Esophagus muscularis mucosa (tissue), 4 donors: ENCODE data around the gene WDR59. TPM values are rescaled to one million over a fixed set of nuclear protein-coding genes. Genes with fewer than 3 reads are reported as not detected.
A peak's percentile ranks its signal among the peaks of the same experiment; 100 is the strongest.

Experiments used
- DNase-seq: peaks from one replicate; pipeline ENCODE4 v3.0.0-alpha.2; 2017; ENCODE audit errors: extremely low spot score
- H3K27ac ChIP-seq, 4 donors: fragments of 200-600 bp; sonication (generic); replicated peaks in 1 of 4; 1 replicate in 3 of 4; 2 replicates in 1 of 4; pipeline ENCODE4 v1.5.1; 2016 to 2019; ENCODE audit warnings: mild to moderate bottlenecking in 1 of 4
- H3K27me3 ChIP-seq, 4 donors: fragments of 200-600 bp; sonication (generic); one replicate each; pipeline versions ENCODE4 v1.5.1 to v1.6.0; 2016 to 2019
- H3K36me3 ChIP-seq, 4 donors: fragments of 200-600 bp; sonication (generic); one replicate each; pipeline ENCODE4 v1.5.1; 2016 to 2019
- H3K4me1 ChIP-seq, 4 donors: fragments of 200-600 bp; sonication (generic); one replicate each; pipeline ENCODE4 v1.5.1; 2016 to 2019
- H3K4me3 ChIP-seq, 4 donors: fragments of 200-600 bp; sonication (generic); 1 replicate in 2 of 4; 2 replicates in 2 of 4; pipeline ENCODE4 v1.5.1; 2016 to 2019; ENCODE audit warnings: mild to moderate bottlenecking in 4 of 4, moderate library complexity in 1 of 4
- H3K9me3 ChIP-seq, 4 donors: fragments of 200-600 bp; sonication (generic); 1 replicate in 3 of 4; 2 replicates in 1 of 4; pipeline ENCODE4 v1.5.1; 2016 to 2019
- EP300 ChIP-seq: sonication (generic); formaldehyde crosslinking; IDR thresholded peaks from one replicate; pipeline ENCODE4 v1.6.1; 2017; ENCODE audit warnings: antibody characterized with exemption
- POLR2A ChIP-seq: fragments of 450-650 bp; IDR thresholded peaks from one replicate; pipeline ENCODE4 v1.6.1; 2017; ENCODE audit warnings: antibody characterized with exemption, moderate library complexity, mild to moderate bottlenecking, low read depth
- POLR2AphosphoS5 ChIP-seq, 2 donors: sonication (generic); formaldehyde crosslinking; IDR thresholded peaks; one replicate each; pipeline ENCODE4 v1.6.1; 2017; ENCODE audit warnings: antibody characterized with exemption in 2 of 2
- WGBS: methylation state at CpG from one replicate; pipeline ENCODE4 v1.1.5; 2018; 5-methylcytosine and 5-hydroxymethylcytosine counted together
- intact Hi-C: fragments of 100-400 bp; cut with DNase I; formaldehyde crosslinking; loops from one replicate; pipeline ENCODE4 v1.15.1; 2023
- total RNA-seq, 4 donors: library from RNA; depleted of rRNA; stranded (reverse); fragments of >200 nt; gene quantifications; one replicate each; pipeline versions ENCODE4 v1.1.0 to v1.2.1, GENCODE V29; 2016
- TF ChIP-seq, protein P1 (sequence below), 3 experiments: fragments of 200-600 bp in 2 of 3; fragments of 450-650 bp in 1 of 3; sonication (generic) in 2 of 3; IDR thresholded peaks; one replicate each; pipeline ENCODE4 v1.5.1; 2017 to 2019; ENCODE audit warnings: antibody characterized with exemption in 3 of 3, mild to moderate bottlenecking in 2 of 3, moderate library complexity in 1 of 3

Gene WDR59
- total RNA-seq, 4 donors from 2014 or later, result 15.7 to 27.2 (median 18.6) TPM

DNA sequence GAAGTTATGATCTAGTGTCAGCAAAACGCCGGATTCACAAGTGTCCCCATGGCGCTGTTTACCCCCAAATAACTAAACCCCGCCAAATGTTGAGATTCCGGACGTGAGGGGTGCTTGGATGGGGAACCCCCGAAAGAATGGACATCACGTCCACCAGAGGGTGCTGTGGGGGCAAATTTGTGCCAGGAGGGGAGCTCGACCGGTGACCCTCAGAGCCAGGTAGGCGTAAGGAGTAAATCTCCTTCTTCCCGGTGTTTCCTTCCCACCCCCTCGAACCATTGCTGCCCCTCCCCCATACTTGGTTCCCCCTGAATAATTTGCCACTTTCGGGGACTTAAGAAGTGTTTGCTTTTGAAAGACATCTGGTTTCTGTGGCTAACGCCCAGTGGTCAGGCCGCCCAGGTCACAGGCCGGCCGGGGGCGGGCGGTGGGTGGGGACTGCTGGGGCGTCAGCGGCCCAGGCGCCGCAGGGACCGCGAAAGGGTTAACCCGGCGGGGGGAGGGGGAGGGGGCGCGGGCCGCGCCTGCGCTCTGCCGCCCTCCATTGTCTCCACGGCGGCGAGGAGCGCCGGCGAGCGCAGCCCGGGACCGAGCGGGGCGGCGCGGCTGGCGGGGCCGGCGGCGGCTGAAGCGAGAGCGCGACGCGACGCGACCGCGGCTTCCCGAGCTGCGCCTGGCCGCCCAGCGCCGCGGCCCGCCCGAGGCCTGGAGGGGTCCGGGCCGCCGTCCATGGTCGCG is 13.7 kb upstream of the WDR59 start, which contains the start of gene ZNRF1:
Gene ZNRF1, plus strand, starts transcription at position 544 of the 738 bp plus-strand sequence. CDS start 648 bp downstream, outside the sequence.
- H3K4me3 ChIP-seq, result peak within 1 kb of the TSS; percentile 84 to 95 (median 92)
- intact Hi-C loops, result loop anchor here (1.0 kb wide), 1 partner anchor 113 kb away; no protein-coding TSS in a partner anchor
- no peaks in the 10 kb centered on the region for H3K36me3 ChIP-seq
- no peaks in the 10 kb centered on the region for H3K27me3 ChIP-seq
- DNase-seq, result peak; percentile 92
- peaks cover 34 to 42% (median 38%) of the 10 kb centered on the region in 4 donors for H3K4me1 ChIP-seq
- WGBS, result 2% methylated on average over 14 of the region's 73 CpGs
- peak within 1 kb of the TSS; percentile 81 to 90 (median 86) for H3K27ac ChIP-seq
- TF ChIP-seq EP300 (no peak), POLR2AphosphoS5 (IDR thresholded peaks at IDR 0.05) (peak in 1 of 2 donors; percentile 36), POLR2A (no peak)
- TF ChIP-seq, protein P1, sequence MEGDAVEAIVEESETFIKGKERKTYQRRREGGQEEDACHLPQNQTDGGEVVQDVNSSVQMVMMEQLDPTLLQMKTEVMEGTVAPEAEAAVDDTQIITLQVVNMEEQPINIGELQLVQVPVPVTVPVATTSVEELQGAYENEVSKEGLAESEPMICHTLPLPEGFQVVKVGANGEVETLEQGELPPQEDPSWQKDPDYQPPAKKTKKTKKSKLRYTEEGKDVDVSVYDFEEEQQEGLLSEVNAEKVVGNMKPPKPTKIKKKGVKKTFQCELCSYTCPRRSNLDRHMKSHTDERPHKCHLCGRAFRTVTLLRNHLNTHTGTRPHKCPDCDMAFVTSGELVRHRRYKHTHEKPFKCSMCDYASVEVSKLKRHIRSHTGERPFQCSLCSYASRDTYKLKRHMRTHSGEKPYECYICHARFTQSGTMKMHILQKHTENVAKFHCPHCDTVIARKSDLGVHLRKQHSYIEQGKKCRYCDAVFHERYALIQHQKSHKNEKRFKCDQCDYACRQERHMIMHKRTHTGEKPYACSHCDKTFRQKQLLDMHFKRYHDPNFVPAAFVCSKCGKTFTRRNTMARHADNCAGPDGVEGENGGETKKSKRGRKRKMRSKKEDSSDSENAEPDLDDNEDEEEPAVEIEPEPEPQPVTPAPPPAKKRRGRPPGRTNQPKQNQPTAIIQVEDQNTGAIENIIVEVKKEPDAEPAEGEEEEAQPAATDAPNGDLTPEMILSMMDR (IDR thresholded peaks at IDR 0.05), result peak; percentile 80 to 85 (median 81)
- H3K9me3 ChIP-seq, result no peaks in the 10 kb centered on the region

DNA sequence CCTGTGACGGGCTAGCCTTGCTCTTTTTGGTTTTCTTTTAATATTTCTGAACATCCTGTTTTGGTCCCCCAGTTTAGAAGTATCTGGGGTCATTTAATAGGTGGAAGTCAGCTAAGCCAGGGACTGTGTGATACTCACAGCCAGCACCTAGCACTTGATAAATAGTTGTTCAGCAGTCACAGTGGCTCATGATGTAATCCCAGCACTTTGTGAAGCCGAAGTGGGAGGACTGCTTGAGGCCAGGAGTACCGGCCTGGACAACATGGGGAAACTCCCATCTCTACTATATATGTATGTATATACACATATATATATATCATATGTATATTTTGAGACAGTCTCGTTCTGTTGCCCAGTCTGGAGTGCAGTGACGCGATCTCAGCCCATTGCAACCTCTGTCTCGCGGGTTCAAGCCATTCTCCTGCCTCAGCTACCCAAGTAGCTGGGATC is 12.1 kb upstream of the WDR59 start:
- intact Hi-C loops, result no loop called here
- Histone ChIP-seq H3K27ac (no peak overlapping the region), H3K4me3 (no peak overlapping the region), H3K36me3 (no peaks in the 10 kb centered on the region), H3K27me3 (no peaks in the 10 kb centered on the region), H3K4me1 (peaks cover 20 to 34% (median 32%) of the 10 kb centered on the region in 4 donors), H3K9me3 (no peaks in the 10 kb centered on the region)
- TF ChIP-seq POLR2AphosphoS5 (IDR thresholded peaks at IDR 0.05) (no peak), POLR2A (no peak)
- 85% methylated on average over 8 of the region's 8 CpGs for WGBS
- DNase-seq, result no peak

GRCh38 chr16:74995986-74996385 is 11.1 kb upstream of the WDR59 start:
- Histone ChIP-seq H3K4me3 (no peak overlapping the region), H3K27me3 (no peaks in the 10 kb centered on the region), H3K36me3 (no peaks in the 10 kb centered on the region), H3K9me3 (no peaks in the 10 kb centered on the region), H3K4me1 (peaks cover 11 to 24% (median 21%) of the 10 kb centered on the region in 4 donors), H3K27ac (no peak overlapping the region)
- DNase-seq, result no peak
- WGBS, result 100% methylated on average over 1 of the region's 1 CpG
- intact Hi-C loops, result no loop called here
- TF ChIP-seq, protein P1 (IDR thresholded peaks at IDR 0.05), result no peak
- TF ChIP-seq POLR2A (no peak), EP300 (no peak), POLR2AphosphoS5 (IDR thresholded peaks at IDR 0.05) (no peak)

GRCh38 chr16:74991593-74992403 is 6.9 kb upstream of the WDR59 start:
- H3K27me3 ChIP-seq, result no peaks in the 10 kb centered on the region
- H3K9me3 ChIP-seq, result no peaks in the 10 kb centered on the region
- H3K4me1 ChIP-seq, result no peaks in the 10 kb centered on the region
- DNase-seq, result no peak
- no peak overlapping the region for H3K4me3 ChIP-seq
- intact Hi-C loops, result no loop called here
- H3K27ac ChIP-seq, result peak overlapping the region in 2 of 4 donors; percentile 35 to 41
- 69% methylated on average over 13 of the region's 13 CpGs for WGBS
- H3K36me3 ChIP-seq, result no peaks in the 10 kb centered on the region
- TF ChIP-seq POLR2AphosphoS5 (IDR thresholded peaks at IDR 0.05) (no peak), POLR2A (no peak), EP300 (no peak)
- TF ChIP-seq, protein P1 (IDR thresholded peaks at IDR 0.05), result no peak

- no peak overlapping the region for H3K4me3 ChIP-seq
- no peaks in the 10 kb centered on the region for H3K4me1 ChIP-seq
- H3K36me3 ChIP-seq, result no peaks in the 10 kb centered on the region
- H3K27ac ChIP-seq, result no peak overlapping the region
- no peak for DNase-seq
- TF ChIP-seq POLR2A, result no peak
- no peak for TF ChIP-seq POLR2AphosphoS5 (IDR thresholded peaks at IDR 0.05)
- no peak for TF ChIP-seq EP300
- TF ChIP-seq, protein P1 (IDR thresholded peaks at IDR 0.05), result no peak
- no peaks in the 10 kb centered on the region for H3K27me3 ChIP-seq
- intact Hi-C loops, result no loop called here
- H3K9me3 ChIP-seq, result no peaks in the 10 kb centered on the region
- WGBS, result 75% methylated on average over 5 of the region's 5 CpGs
Measured at GRCh38 chr16:74991268-74991592, 6.3 kb upstream of the WDR59 start.
